Measurements from ENCODE around the gene DDX49.
"Not testable (repeated sequence)": the region's sequence is repeated elsewhere in the genome, so short reads cannot be mapped to it uniquely, and the experiment has no call there.

Gene DDX49

DNA sequence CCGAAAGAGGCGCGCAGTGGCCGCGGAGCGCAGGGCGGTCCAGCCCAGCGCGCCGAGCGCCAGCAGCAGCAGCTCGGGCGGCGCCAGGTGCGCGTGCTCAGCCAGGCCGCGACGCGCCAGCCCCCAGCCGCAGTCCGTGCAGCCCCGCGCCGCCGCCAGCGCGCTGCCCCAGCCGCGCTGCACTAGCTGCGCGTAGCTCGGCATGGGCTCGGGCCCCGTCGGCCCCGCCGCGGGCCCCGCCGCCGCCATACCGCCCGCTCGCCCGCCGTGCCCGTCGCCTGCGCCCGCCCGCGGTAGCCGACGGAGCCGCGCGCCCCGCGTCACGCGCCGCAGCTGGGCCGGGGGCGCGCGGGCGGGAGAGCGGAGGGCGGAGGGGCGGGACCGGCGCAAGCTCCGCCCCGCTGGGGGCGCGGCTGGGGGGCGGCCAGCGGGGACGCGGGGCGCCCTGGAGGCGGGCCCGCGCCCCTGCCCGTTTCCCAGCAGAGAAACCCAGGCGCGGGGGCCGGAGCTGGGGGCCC lies 23.6 kb upstream of the DDX49 start, which contains the start of gene CERS1:
Gene CERS1, minus strand, starts transcription at position 335 of the 518 bp plus-strand sequence. Its CDS starts 86 bp downstream, at position 249.
- no peak for DNase-seq (ENCODE audit: low read depth in 2 of 2)

DNA sequence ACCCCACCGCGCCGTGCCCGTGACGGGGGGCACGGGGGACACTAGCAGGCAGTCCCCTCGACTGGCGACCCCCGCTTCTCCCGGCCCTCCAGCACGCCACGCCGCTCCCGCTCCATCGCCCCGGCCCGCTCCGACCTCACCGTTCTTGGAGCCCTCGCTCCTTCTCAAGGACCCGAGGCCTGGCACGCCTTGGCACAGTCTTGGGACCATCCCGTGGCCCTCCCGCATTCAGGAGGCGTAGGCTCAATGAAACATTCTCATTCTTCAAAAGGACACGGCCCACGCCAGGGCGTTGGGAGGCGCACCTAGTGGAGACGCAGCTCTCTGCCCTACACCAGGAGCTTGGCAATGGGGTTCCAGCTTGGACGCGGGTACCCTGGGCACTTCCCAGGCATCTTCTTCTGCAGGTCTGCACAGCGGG lies 23.1 kb upstream of the DDX49 start:
- no peak for DNase-seq (ENCODE audit: low read depth in 2 of 2)

DNA sequence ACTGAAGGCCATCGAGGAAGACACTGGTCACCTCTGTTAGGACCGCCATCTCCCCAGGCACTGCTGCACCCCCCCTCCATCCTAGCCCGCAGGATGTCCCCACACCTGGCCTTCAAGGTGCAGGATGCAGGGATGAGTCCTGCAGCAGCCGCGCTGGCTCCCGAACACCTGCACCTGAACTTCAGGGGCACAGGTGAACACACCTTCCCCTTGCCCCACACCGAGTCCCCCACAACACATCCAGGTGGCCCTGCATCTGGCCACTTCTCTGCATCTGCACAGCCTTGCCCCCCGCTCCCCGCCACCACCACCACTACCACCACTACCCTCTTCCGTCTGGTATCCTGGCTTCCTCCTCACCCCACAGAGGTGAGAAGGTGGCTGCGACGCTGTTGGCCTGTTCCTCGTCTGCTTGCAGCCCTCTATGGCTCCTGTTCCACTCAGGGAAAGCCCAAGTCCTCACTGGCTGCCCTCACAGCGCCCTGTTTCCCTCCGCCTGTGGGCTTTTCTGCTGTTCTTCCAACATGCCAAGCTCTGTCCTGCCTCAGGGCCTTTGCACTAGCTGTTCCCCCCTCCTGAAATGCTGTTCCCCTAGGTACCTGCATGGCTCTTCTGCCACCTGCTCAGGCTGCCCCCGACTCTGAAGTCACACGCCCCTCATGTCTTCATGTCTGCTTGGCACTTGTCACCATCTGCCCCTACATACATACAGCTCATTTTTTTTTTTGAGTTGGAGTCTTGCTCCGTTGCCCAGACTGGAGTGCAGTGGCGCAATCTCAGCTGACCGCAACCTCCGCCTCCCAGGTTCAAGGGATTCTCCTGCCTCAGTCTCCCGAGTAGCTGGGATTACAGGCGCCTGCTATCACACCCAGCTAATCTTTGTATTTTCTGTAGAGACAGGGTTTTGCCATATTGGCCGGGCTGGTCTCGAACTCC lies 22.2 kb upstream of the DDX49 start:
- DNase-seq (ENCODE audit: low read depth in 2 of 2): no peak

DNA sequence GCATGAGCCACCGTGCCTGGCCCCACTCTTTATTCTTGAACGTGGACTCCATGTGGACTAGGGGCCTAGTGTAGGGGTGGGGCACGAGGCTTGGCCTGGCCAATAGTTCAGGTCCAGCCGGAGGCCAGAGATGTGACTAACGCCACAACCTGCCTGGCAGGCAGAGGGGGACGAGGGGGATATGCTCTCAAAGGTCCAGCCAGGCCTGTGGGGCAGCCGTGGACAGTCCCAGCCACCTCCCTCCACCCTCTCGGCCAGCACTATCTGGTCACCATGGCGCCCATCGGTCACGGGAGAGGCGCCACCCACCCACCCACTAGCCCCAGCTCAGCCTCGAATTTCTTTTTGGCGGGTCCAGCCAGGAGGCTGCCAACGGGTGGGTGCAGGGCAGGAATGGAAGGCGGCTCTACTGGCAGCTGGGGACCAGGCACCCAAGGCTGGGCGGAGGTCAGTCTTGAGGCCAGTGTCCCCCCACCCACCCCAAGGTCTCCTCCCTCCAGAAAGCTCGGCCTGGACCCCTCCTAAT lies 21.4 kb upstream of the DDX49 start:
- no peak for DNase-seq (ENCODE audit: low read depth in 2 of 2)

DNA sequence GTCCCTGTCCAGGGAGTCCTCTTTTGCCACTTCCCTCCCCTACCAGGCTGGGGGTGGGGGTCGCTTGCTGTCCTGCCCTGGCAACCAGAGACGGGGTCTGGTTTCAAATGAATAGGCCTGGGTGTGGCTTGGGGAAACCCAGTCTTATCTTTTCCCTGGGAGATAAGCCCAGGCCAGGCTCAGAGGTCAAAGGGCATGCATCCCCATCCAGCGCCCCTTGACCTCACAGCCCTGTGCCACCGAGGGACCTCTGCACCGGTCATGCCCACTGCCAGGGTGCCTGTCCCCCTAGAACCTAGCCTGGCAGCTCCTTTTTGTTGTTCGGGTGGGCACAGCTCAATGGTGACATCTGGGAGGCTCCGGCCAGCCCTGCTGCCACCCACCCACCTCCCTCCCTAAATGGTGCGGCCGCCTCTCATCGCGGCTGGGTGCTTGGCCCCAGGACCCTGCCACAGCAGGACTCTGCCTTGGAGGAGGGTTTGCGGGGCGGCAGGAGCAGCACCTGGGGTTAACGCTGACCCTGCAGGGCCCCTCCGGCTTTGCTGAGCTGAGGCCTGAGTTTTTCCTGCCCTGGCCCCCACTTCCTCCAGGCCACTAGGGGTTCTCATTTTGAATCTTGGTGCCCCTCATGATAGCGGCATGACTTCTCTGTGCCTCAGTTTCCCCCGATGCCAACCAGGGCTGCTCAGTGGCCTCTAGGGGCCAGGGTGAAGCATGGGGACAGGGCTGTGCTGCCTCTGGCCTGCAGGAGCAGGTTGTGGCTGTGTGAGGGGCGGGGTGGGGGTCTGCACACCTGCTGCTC lies 20.7 kb upstream of the DDX49 start:
- no peak for DNase-seq (ENCODE audit: low read depth in 2 of 2)

DNA sequence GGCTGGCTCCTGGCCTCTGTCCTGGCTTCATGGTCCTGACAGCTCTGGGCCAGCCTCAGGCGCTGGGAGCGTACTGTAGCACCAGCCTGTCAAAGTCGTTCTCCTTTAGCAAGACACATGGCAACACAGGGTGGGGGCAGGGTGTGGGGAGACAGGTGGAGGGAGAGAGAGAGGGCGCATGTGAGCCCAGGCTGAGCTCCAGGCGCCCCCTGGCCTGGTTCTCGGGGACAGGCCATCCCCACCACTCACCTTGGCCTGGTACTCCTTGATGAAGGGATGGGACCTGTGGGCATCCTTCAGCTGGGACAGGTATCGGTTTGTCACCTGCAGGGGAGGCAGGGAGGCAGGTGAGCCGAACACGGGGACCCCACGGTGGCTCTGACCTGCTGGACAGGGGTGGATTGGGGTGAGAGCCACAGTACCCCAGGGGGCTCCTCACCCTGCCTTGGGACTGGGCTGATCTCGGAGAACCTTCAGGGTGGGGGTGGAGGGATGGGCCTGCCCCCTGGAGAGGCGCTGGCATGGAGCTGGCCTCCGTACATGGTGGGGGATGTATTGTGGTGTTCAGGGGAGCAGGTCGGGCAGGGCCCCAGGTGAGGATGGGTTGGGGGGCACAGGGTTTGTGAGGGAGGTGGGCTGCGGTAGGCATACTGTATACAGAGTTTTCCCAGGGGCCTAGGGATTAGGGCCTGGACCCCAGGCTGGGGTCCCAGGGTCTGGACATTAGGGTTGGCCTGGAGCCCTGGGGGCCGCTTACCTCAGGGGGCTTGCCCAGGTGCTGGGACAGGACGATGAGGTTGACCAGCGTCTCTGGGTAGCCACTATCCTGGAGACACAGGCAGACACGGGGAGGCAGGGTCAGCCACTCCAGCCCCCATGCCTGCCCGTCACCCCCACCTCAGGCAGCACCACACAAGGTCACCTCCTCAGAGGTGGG lies 19.6 kb upstream of the DDX49 start:
- DNase-seq (ENCODE audit: low read depth in 2 of 2): no peak

DNA sequence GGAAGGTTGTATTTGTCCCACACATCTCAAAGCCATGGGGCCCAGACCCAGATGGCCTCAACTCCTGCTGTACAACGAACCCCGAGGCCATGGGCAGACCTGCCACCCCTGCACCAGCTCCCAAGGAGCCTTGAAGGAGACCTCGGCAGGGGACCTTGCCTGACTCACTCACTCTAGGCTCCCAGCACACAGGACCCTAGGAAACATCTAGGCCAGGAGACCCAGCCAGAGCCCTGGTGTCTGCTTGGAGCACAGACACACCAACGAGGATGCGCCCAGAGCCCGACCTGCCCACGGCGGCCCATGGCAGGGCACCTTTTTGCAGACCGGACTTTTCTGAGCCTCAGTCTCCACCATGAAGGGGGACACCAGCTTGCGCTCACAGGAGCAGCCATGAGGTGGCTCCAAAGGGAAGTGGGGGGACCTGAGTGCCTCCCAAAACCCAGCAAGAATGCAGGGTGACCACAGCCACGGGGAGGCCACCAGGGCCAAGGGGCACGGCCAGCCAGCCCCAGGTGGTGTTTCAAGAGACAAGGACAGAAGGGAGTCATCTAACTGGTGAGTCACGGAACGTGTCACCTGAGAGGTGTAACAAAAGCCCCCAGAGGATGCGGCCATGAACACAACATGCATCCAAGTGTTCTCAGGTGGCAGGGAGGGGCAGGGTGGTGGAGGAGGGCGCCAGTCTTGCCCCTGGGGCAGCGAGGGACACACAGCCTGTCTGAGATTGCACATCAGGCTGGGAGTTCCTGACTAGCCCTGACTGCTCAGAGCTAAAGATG lies 18.6 kb upstream of the DDX49 start:
- DNase-seq (ENCODE audit: low read depth in 2 of 2): no peak

DNA sequence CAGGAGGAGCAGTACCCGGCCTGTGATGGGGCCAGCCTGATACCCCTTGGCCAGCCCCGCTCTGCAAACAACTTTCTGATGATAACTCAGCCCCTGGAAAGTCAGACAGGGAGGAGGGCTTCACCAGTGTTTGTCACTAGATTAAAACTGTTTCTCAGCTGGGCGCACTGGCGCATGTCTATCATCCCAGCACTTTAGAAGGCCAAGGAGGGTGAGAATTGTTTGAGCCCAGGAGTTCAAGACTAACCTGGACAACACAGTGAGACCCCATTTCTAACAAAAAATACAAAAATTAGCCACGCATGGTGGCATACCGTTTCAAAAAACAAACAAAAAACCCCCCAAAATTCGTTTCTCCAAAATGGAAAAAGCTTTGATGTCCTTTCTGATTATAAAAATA lies 18.0 kb upstream of the DDX49 start:
- DNase-seq (ENCODE audit: low read depth in 2 of 2): no peak

DNA sequence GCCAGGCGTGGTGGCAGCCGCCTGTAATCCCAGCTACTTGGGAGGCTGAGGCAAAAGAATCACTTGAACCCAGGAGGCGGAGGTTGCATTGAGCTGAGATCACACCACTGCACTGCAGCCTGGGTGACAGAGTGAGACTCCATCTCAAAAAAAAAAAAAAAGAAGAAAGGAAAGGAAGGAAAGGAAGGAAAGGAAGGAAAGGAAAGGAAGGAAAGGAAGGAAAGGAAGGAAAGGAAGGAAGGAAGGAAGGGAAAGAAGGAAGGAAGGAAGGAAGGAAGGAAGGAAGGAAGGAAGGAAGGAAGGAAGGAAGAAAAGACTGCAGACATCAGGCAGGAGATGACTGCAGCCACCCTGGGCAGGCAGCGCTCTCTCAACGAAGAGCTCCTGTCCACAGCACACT lies 17.0 kb upstream of the DDX49 start:
- not testable (repeated sequence) for DNase-seq (ENCODE audit: low read depth in 2 of 2)

DNA sequence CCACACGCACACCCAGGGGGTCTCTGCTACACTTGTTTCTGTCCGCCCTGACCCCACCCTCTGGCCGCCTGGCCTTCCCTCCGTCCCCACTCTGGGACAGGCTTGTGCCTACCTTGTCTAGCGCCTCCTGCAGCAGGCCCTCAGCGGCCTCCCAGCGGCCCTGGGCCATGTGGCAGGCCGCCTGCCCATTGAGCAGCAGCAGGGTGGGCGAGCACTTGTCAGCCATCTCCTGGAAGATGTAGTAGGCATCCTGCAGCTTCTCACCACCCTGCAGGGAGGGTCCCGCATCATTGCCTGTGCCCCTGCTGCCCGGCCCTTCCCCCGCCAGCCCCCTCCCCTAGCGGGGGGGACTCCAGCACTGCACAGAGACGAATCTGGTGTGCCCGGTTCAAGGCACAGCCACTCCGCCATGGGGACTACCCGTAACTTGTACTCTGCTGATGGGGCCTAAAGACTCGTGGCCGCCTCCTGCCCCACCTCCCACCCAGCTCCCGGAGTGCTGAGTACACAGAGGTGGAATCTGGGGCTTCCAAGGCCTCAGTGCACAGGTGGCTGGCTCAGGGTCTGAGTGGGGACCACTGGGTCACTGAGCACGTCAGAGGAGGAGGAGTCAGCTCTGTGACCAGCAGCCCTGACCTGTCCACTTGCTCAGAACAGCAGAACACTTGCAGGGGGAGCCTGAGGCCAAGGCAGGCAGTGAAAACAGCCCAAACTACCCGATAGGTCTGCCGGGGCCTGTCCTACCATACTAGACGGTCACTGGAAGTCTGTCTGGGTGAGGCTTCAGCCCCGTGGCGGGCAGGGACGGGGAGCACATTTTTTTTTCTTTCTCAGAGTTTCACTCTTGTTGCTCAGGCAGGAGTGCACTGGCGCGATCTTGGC lies 16.1 kb upstream of the DDX49 start:
- no peak for DNase-seq (ENCODE audit: low read depth in 2 of 2)

DNA sequence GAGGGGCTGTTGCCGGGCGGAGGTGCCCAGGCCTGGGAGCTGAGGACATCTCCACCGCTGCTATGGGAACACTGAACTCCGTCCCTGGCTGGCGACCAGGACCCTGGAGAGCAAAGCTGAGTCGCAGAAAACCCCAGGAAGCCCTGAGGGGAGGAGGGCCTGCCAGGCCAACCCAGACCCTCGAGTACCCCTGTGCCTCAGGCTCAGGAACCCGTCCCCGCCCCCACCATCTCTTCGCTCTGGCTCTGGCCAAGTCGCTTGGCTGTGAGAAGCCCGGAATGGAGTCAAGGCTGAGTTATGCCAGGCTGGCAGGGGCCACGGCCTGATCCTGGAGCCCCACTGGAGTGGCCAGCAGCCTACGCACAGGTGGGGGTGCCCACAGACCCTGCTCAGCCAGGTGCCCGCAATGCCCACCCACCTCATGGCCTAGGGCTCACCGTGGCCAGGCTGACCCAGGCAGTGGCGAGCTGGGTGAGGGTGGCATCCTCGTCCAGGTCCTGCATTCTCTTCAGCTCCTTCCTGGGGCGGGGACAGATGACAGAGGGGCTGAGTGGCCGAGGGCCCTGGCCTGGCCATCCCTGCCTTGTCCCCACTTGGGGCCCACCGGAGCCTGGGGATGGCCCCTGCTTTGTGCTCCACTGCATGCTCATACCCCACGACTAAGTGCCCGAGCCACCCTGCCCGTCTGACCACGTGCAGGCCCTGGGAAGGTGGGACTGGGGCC lies 15.0 kb upstream of the DDX49 start:
- no peak for DNase-seq (ENCODE audit: low read depth in 2 of 2)

DNA sequence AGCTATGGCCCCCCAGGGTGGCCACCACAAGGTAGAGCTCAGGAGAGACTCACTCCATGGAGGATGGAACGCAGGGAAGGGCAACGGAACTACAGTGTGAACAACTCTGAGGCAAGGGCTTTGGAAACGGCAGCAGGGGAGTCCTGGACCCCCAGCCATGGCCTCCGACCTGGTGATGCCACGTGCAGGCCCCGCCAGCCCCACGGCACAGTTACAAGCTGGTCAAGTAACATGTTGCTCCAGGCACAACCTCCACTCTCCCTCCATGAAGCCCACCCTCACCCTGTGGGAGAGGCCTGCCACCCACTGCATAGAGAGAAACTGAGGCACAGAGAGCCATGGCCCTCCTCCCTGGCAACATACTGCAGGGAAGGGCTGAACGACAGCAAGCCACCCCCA lies 14.5 kb upstream of the DDX49 start:
- DNase-seq (ENCODE audit: low read depth in 2 of 2): no peak

DNA sequence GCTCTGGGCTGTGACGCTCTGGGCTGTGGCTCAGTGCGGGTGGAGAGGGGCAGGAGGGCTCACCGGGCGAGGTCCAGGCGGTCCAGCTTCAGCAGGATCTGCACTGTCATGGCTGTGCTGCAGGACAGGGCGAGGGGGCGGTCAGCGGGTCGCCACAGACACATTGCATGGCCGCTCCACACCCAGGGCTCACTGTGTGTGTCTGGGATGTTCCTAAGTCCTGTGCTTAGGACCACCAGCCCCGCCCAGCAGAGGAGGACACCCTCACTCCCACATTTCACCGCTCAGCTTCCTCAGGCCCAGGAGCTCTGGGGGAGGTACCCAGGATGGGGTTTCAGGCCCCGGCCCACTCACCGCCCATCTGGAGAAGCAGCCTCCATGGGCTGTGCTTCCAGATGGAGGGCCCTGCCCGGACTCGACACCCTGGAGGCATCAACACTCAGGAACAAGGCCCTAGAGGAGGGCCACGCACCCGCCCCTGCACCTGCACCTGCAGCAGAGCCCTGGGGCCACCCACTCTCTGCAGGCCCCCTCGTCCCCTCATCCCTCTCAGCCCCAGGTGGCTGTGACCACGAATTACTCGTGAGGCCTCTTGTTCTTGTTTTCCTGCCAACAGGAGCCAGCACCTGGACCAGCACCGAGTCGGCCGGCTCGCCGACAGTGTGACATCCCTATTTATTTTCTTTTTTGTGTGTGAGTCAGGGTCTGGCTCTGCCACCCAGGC lies 13.8 kb upstream of the DDX49 start:
- DNase-seq (ENCODE audit: low read depth in 2 of 2): no peak

DNA sequence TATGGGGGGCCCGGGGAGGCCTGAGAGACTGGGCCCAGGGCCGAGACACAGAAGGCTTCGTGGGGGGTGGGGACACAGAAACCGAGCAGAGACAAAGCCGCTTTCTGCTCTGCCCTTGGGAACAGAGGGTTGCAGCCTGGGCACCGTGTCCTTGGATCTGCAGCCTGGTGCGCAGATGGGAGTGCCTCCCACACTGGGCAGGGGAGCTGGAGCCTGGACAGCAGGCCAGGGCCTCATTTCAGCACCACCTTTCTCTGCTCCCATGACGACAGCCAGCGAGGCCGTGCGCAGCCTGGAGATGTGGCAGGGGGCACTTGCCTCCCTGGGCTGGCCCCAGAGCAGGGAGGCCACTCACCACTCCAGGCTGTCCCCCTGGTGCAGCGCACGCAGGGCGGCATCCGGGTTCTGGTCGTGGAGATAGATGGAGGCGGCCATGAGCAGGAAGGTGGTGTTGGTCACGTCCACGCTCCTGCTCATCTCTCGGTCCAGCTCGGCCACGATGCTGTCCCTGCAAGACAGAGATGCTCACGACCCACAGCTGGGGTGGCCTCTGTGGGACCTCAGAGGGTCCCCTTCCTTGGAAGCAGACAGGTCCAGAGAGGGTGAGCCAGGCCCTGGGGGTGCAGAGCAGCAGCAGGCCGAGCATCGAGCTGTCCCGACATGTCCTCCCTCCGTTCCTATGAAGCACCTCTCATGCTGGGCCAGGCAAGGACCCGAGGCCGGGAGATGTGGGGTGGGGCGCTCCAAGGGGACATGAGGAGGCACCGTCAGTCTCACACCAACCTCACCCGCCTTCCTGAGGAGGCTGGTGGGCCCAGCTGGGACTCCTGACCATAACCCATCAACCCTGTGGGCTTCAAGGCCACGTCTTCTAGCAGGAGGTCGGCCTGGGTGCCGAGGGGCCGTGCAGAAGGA lies 12.7 kb upstream of the DDX49 start:
- no peak for DNase-seq (ENCODE audit: low read depth in 2 of 2)

DNA sequence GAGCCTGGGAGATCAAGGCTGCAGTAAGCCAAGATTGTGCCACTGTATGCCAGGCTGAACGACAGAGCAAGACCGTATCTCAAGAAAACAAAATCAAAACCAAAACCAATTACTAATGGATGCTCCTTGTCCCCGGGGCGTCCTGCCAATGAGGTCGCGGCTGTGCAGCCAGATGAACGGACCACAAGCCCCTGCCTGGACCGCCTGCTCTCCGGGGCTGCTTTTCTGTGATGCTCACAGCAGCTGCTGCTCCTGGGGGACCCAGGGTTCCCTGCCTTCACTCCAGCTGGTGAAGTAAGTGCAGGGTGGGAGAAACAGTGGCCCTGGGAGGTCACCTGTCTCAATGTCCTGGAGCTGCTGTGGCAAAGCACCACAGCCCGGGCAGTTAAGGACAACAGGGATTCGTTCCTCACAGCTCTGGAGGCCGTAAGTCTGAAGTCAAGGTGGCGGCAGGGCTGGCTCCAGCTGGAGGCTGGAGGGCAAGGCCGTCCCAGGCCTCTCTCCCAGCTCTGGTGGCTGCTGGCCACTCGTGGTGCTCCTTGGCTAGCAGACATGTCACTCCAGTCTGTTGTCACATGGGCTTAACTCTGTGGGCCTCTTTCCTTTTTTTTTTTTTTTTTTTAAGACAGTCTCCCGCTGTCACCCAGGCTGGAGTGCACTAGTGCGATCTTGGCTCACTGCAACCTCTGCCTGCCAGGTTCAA lies 10.4 kb upstream of the DDX49 start:
- no peak for DNase-seq (ENCODE audit: low read depth in 2 of 2)

DNA sequence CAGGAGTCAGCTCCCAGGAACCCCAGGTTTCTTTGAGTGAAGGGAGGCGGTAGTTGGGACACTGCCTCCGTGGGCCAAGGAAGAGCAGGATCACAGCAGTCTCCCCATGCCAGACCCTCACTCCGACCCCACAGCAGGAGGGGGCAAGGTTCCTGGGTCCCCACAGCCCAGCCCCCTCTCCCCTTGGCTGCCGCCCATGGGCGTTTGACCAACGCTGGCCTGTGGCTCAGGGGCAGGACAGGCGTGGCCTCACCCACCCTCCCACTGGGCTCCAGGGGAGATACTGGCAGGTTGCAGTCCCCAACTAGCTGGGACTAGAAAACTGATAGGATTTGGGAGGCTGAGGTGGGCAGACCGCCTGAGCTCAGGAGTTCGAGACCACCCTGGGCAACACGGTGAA lies 9.5 kb upstream of the DDX49 start:
- DNase-seq (ENCODE audit: low read depth in 2 of 2): no peak
